Left ventricle myocardium inferior (tissue), 1 donor: Measurements from ENCODE around the gene FAM170B. TPM values are rescaled to one million over a fixed set of nuclear protein-coding genes. Genes with fewer than 3 reads are reported as not detected.

Experiments
- DNase-seq: peaks from one replicate; pipeline ENCODE4 v3.0.0-alpha.2; 2020
- H3K27ac ChIP-seq: fragments of 200-600 bp; replicated peaks from 2 replicates; pipeline ENCODE4 v1.8.0; 2021
- H3K27me3 ChIP-seq: fragments of 200-600 bp; 2 replicates; pipeline ENCODE4 v1.8.0; 2021; ENCODE audit warnings: low read depth
- H3K36me3 ChIP-seq: fragments of 200-600 bp; 2 replicates; pipeline ENCODE4 v1.8.0; 2021
- H3K4me1 ChIP-seq: fragments of 200-600 bp; 2 replicates; pipeline ENCODE4 v1.8.0; 2021
- H3K4me3 ChIP-seq: fragments of 200-600 bp; 2 replicates; pipeline ENCODE4 v1.8.0; 2021; ENCODE audit warnings: mild to moderate bottlenecking, moderate library complexity
- H3K9me3 ChIP-seq: fragments of 200-600 bp; replicated peaks from 2 replicates; pipeline ENCODE4 v1.8.0; 2021
- intact Hi-C: fragments of 100-400 bp; cut with micrococcal nuclease; formaldehyde crosslinking; loops from one replicate; pipeline ENCODE4 v1.11.0; 2022
- total RNA-seq: library from RNA; stranded (reverse); fragmentation: NEBNext Ultra II Directional; extraction: Animal tissue kit (Norgen Biotek cat#: 25700); gene quantifications from one replicate; pipeline ENCODE4 v1.2.1, GENCODE V29; 2021
- TF ChIP-seq, protein P1 (sequence below): fragments of 200-600 bp; IDR thresholded peaks from 2 replicates; pipeline ENCODE4 v1.8.0; 2021; ENCODE audit warnings: antibody characterized with exemption, mild to moderate bottlenecking, borderline replicate concordance
- donor health status: DM: no; HTN: yes; CAD: no; lungs with severe emphysema.

FAM170B gene
- total RNA-seq, 1 donor from 2014 or later, result not detected

DNA sequence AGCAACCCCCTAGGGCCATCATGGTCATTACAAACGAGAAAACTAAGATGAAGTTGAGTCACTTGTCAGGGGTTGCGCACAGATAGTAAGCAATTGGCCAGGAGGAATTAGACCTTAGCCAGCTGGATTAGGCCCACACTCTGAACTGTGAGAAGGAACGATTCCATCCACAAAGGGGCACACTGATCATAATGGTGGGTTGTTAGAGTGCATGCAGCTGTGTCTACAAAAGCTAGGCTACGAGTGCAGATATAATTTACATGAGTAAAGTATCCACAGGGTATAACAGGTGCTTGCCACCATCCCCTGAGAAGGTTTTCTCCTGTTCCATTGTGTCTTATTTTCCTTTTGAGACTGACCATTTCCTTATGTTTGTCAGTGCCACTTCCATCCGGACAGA is 16.6 kb upstream of the FAM170B start:
- H3K4me3 ChIP-seq, result no peak overlapping the region
- no peak overlapping the region for H3K27ac ChIP-seq
- H3K4me1 ChIP-seq, result no peaks in the 10 kb centered on the region
- H3K9me3 ChIP-seq, result peaks cover 14% of the 10 kb centered on the region
- H3K36me3 ChIP-seq, result no peaks in the 10 kb centered on the region
- intact Hi-C loops, result no loop called here
- H3K27me3 ChIP-seq, result no peaks in the 10 kb centered on the region
- TF ChIP-seq, protein P1, sequence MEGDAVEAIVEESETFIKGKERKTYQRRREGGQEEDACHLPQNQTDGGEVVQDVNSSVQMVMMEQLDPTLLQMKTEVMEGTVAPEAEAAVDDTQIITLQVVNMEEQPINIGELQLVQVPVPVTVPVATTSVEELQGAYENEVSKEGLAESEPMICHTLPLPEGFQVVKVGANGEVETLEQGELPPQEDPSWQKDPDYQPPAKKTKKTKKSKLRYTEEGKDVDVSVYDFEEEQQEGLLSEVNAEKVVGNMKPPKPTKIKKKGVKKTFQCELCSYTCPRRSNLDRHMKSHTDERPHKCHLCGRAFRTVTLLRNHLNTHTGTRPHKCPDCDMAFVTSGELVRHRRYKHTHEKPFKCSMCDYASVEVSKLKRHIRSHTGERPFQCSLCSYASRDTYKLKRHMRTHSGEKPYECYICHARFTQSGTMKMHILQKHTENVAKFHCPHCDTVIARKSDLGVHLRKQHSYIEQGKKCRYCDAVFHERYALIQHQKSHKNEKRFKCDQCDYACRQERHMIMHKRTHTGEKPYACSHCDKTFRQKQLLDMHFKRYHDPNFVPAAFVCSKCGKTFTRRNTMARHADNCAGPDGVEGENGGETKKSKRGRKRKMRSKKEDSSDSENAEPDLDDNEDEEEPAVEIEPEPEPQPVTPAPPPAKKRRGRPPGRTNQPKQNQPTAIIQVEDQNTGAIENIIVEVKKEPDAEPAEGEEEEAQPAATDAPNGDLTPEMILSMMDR, result no peak
- no peak for DNase-seq

DNA sequence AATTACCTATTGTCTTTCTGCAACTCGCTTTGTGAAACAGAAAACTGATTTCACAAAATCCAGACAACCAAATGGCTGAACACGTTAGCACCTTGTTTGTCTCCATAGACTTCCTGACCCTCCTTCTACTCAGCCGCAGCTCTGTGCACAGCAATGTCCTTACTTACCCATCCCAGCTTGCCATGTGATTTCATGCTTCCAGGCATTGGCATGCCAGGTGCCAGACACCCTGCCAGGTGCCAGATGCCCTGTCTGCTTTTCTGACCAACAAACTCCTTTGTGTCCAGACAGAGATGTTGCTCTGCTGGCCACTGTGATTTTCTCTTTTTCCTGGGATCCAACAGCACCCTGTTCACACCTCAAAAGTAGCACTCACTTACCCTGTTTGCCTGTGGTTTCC is 16.1 kb upstream of the FAM170B start:
- DNase-seq, result no peak
- Histone ChIP-seq H3K9me3 (peaks cover 14% of the 10 kb centered on the region), H3K4me3 (no peak overlapping the region), H3K4me1 (no peaks in the 10 kb centered on the region), H3K27ac (no peak overlapping the region), H3K27me3 (no peaks in the 10 kb centered on the region), H3K36me3 (no peaks in the 10 kb centered on the region)
- intact Hi-C loops, result no loop called here
- TF ChIP-seq, protein P1, result no peak

DNA sequence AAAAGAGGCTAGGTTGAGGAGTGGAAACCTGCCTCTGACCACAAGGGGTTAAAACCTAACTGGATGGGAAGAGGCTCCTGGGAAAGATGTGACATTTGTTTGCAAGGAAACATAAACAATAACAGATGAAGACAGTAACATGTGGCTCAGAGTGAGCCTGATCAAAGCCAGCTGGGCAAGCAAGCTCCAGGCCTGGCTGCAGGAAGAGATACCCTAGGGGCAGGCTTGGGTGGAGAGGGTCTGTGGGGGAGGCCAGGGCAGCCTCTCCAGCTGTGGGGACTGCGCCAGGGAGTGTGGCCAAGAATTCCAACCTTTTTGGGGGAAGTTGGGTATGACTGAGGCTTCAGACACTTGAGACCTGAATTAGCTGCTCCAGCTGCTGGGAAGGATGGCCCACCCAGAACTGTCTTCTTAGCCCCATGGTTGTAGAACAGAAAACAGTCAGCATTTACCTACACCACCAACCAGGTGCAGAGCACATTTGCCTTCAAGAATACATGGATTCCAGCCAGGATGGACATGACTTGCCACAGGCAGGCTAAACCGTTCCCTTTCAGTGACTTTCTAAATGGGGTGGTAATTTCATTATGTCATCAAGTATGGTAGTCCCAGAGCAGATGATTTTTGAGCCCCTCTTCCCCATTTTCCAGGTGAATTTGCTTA is 10.4 kb upstream of the FAM170B start:
- Histone ChIP-seq H3K4me1 (peaks cover 15% of the 10 kb centered on the region), H3K9me3 (peaks cover 14% of the 10 kb centered on the region), H3K4me3 (no peak overlapping the region), H3K27ac (no peak overlapping the region), H3K36me3 (no peaks in the 10 kb centered on the region), H3K27me3 (no peaks in the 10 kb centered on the region)
- no peak for DNase-seq
- TF ChIP-seq, protein P1, result no peak
- intact Hi-C loops, result no loop called here

DNA sequence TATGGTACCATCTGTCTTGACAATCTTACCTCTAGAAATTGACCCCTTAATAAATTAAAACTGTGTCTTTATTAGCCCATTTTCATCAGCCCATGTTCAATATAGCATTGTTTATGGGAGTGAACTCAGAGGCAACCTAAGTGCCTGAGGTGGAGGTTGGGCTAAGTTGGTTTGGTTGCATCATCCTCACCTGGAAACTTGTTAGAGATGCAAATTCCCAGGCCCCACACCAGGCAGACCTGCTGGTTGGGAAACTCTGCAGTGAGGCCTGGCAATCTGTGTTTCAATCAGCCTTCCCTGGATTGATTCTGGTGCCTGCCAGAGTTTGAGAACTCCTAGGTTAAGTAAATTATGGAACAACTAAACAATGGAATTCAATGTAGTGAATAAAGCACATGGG is 9.4 kb upstream of the FAM170B start:
- Histone ChIP-seq H3K27ac (no peak overlapping the region), H3K4me3 (no peak overlapping the region), H3K27me3 (no peaks in the 10 kb centered on the region), H3K36me3 (no peaks in the 10 kb centered on the region), H3K9me3 (peaks cover 14% of the 10 kb centered on the region), H3K4me1 (peaks cover 24% of the 10 kb centered on the region)
- TF ChIP-seq, protein P1, result no peak
- intact Hi-C loops, result no loop called here
- no peak for DNase-seq

DNA sequence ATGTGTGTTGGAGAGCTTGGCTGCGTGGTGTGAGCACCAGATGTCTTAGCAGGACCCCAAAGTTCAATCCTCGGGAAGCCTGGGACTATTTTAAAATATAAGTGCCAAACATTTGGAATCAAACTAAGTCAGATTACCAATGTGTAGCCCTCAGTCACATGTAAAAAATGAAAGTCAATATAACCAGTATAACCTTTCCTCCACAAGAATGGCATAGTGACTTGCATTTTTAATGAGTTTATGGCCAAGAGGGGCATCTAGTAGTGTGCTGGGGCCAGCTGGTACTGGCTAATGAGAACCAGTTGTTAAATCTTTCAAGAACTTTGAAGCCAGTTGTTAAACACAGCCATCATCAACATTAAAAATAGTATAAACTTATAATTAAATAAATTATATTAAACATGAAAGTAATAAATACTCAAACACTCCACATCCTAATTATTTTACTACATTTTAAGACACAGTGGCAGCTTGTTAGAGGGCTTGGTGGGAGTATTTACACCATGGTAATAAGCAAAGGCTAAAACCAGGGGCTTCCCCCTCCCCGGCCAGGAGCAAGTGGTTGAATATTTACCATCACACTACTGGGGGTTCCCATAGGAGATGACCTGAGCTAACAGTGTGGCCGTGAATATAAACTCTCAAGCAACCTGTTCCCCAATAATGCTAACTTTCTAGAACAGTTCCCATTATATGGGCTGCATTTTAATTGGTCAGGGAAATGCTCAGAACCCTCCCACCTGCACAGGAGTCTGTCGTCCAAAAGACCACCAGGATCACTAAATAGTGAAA is 7.9 kb upstream of the FAM170B start:
- peaks cover 27% of the 10 kb centered on the region for H3K4me1 ChIP-seq
- no peaks in the 10 kb centered on the region for H3K27me3 ChIP-seq
- no peak for DNase-seq
- H3K9me3 ChIP-seq, result peaks cover 4% of the 10 kb centered on the region
- H3K27ac ChIP-seq, result no peak overlapping the region
- TF ChIP-seq, protein P1, result no peak
- no peaks in the 10 kb centered on the region for H3K36me3 ChIP-seq
- H3K4me3 ChIP-seq, result no peak overlapping the region
- intact Hi-C loops, result no loop called here
